Fibroblast of lung (primary cell): ENCODE results near the gene MFSD12. TPM values are rescaled to one million over a fixed set of nuclear protein-coding genes. Genes with fewer than 3 reads are reported as not detected.

ENCODE experiments used
- DNase-seq, 2 donors: peaks; one replicate each; pipeline versions ENCODE4 v3.0.0 to v3.0.0-alpha.2; 2010; ENCODE audit warnings: low read depth in 2 of 2
- H2AFZ ChIP-seq: 2 replicates; pipeline ENCODE4 v1.5.1; 2012; ENCODE audit warnings: low read length, control low read depth, inconsistent platforms
- H3K27ac ChIP-seq: 2 replicates; pipeline ENCODE4 v1.5.1; 2011; ENCODE audit warnings: low read length, control low read depth; ENCODE audit not compliant: insufficient read depth
- H3K27me3 ChIP-seq: 2 replicates; pipeline ENCODE4 v1.5.1; 2011; ENCODE audit warnings: mild to moderate bottlenecking, low read length; ENCODE audit not compliant: control insufficient read depth, insufficient read depth
- H3K36me3 ChIP-seq: 2 replicates; pipeline ENCODE4 v1.5.1; 2011; ENCODE audit warnings: low read length; ENCODE audit not compliant: control insufficient read depth, insufficient read depth
- H3K4me1 ChIP-seq: 2 replicates; pipeline ENCODE4 v1.5.1; 2011; ENCODE audit warnings: low read length; ENCODE audit not compliant: control insufficient read depth, insufficient read depth; ENCODE audit errors: extremely low read depth
- H3K4me2 ChIP-seq: 2 replicates; pipeline ENCODE4 v1.5.1; 2011; ENCODE audit warnings: low read length, control low read depth; ENCODE audit not compliant: insufficient read depth; ENCODE audit errors: extremely low read depth
- H3K4me3 ChIP-seq, 4 experiments: fragments of 200-600 bp in 1 of 4; sonication (generic) in 1 of 4; replicated peaks in 1 of 4; 2 replicates each; pipeline ENCODE4 v1.5.1; 2011 to 2016; ENCODE audit warnings: low read length in 4 of 4, low read depth in 3 of 4, mild to moderate bottlenecking in 3 of 4, control low read depth in 2 of 4, inconsistent platforms in 1 of 4, mixed read lengths in 1 of 4; ENCODE audit not compliant: insufficient read depth in 1 of 4; ENCODE audit errors: control extremely low read depth in 1 of 4
- H3K79me2 ChIP-seq: 2 replicates; pipeline ENCODE4 v1.5.1; 2012; ENCODE audit warnings: mild to moderate bottlenecking, low read length, inconsistent platforms; ENCODE audit not compliant: control insufficient read depth, insufficient read depth
- H3K9ac ChIP-seq: 2 replicates; pipeline ENCODE4 v1.5.1; 2011; ENCODE audit warnings: mild to moderate bottlenecking, low read length, control low read depth; ENCODE audit not compliant: insufficient read depth
- H3K9me3 ChIP-seq: 2 replicates; pipeline ENCODE4 v1.5.1; 2012; ENCODE audit warnings: low read depth, low read length; ENCODE audit not compliant: control insufficient read depth, insufficient read depth
- H4K20me1 ChIP-seq: 2 replicates; pipeline ENCODE4 v1.5.1; 2011; ENCODE audit warnings: low read length; ENCODE audit not compliant: control insufficient read depth, insufficient read depth; ENCODE audit errors: extremely low read depth
- CTCF ChIP-seq, 2 donors: IDR thresholded peaks in 1 of 2; conservative IDR thresholded peaks in 1 of 2; 1 replicate in 1 of 2; 2 replicates in 1 of 2; pipeline ENCODE4 v1.5.1; 2011 to 2012; ENCODE audit warnings: low read length in 2 of 2, control low read depth in 1 of 2, inconsistent platforms in 1 of 2, low read depth in 1 of 2, mild to moderate bottlenecking in 1 of 2
- EZH2 ChIP-seq: IDR thresholded peaks from 2 replicates; pipeline ENCODE4 v1.5.1; 2012; ENCODE audit warnings: low read length, control low read depth, mild to moderate bottlenecking; ENCODE audit errors: missing control alignments
- polyA plus RNA-seq, 2 donors: library from polyadenylated mRNA; depleted of rRNA in 1 of 2; stranded (reverse) in 1 of 2; unstranded in 1 of 2; fragments of >200 nt; gene quantifications; 2 replicates each; pipeline ENCODE4 v1.2.1, GENCODE V29; 2011 to 2012; ENCODE audit warnings: missing spikeins in 1 of 2
- total RNA-seq: library from RNA; depleted of rRNA; stranded (reverse); fragments of >200 nt; gene quantifications from 2 replicates; pipeline ENCODE4 v1.2.1, GENCODE V29; 2014

MFSD12 gene
- total and polyA plus RNA-seq, 2 donors (not counting 1 experiment from before 2014, with no cell fraction given): 20.6 to 79.9 TPM

GRCh38 chr19:3499738-3500428 lies 57.5 kb downstream of the MFSD12 start:
- H3K4me2 ChIP-seq: peak overlapping the region; percentile 100
- H3K36me3 ChIP-seq: peaks cover 9% of the 10 kb centered on the region
- no peak for DNase-seq
- H3K9ac ChIP-seq: peak overlapping the region; percentile 99
- peak overlapping the region; percentile 99 for H2AFZ ChIP-seq
- H3K9me3 ChIP-seq: no peaks in the 10 kb centered on the region
- H3K4me1 ChIP-seq: peaks cover 8% of the 10 kb centered on the region
- H3K79me2 ChIP-seq: peaks cover 19% of the 10 kb centered on the region
- peak overlapping the region; percentile 78 to 99 (median 89) for H3K4me3 ChIP-seq
- no peak for TF ChIP-seq EZH2
- TF ChIP-seq CTCF (conservative IDR thresholded peaks at IDR 0.05 in 1 of 2, IDR thresholded peaks at IDR 0.05 in 1 of 2; ENCODE audit: low read depth in 1 of 2, low read length in 2 of 2): no peak
- no peaks in the 10 kb centered on the region for H3K27me3 ChIP-seq
- H4K20me1 ChIP-seq: no peaks in the 10 kb centered on the region
- H3K27ac ChIP-seq: peak overlapping the region; percentile 100

DNA sequence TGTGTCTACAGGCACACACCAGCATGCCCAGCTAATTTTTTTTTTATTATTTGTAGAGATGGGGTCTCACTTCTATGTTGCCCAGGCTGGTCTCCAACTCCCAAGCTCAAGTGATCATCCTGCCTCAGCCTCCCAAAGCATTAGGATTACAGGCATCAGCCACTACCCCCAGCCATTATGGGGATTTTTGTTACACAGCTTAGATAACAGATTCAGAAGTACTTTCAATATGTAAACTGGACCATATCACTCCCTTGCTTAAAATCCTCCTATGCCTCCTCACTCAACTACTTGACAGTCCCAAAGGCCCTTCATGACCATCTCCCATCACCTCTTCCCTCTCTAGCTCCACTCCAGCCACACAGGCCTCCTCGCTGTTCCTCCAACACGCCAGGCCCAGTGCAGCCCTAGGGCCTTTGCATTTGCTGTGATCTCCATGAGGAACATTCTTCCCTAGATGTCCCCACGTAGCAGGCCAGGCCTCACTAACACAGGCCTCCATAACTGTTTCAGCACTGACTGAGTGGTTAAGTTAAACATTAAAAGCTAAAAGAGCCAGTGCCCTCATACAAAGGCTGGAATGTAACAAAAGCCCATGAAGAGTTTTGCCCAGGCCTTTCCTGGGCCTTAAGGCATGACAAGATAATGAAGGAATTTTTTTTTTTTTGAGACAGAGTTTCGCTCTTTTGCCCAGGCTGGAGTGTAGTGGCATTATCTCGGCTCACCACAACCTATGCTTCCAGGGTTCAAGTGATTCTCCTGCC lies 59.4 kb downstream of the MFSD12 start:
- DNase-seq: no peak
- no peak overlapping the region for H3K4me2 ChIP-seq
- H2AFZ ChIP-seq: no peak overlapping the region
- H3K4me3 ChIP-seq: no peak overlapping the region
- no peak overlapping the region for H3K9ac ChIP-seq
- peaks cover 13% of the 10 kb centered on the region for H3K36me3 ChIP-seq
- TF ChIP-seq EZH2 (no peak), CTCF (conservative IDR thresholded peaks at IDR 0.05 in 1 of 2, IDR thresholded peaks at IDR 0.05 in 1 of 2; ENCODE audit: low read depth in 1 of 2, low read length in 2 of 2) (no peak)
- H4K20me1 ChIP-seq: no peaks in the 10 kb centered on the region
- H3K27me3 ChIP-seq: no peaks in the 10 kb centered on the region
- peaks cover 19% of the 10 kb centered on the region for H3K79me2 ChIP-seq
- H3K4me1 ChIP-seq: peaks cover 8% of the 10 kb centered on the region
- no peaks in the 10 kb centered on the region for H3K9me3 ChIP-seq
- H3K27ac ChIP-seq: no peak overlapping the region

- peaks cover 19% of the 10 kb centered on the region for H3K36me3 ChIP-seq
- H3K4me1 ChIP-seq: peaks cover 8% of the 10 kb centered on the region
- no peaks in the 10 kb centered on the region for H3K27me3 ChIP-seq
- H3K27ac ChIP-seq: no peak overlapping the region
- no peak overlapping the region for H2AFZ ChIP-seq
- TF ChIP-seq EZH2: no peak
- TF ChIP-seq CTCF (conservative IDR thresholded peaks at IDR 0.05 in 1 of 2, IDR thresholded peaks at IDR 0.05 in 1 of 2; ENCODE audit: low read depth in 1 of 2, low read length in 2 of 2): no peak
- H3K79me2 ChIP-seq: peaks cover 19% of the 10 kb centered on the region
- no peaks in the 10 kb centered on the region for H4K20me1 ChIP-seq
- DNase-seq: no peak
- no peaks in the 10 kb centered on the region for H3K9me3 ChIP-seq
- no peak overlapping the region for H3K4me3 ChIP-seq
- H3K4me2 ChIP-seq: no peak overlapping the region
- no peak overlapping the region for H3K9ac ChIP-seq
Measured at GRCh38 chr19:3496392-3497273, 60.8 kb downstream of the MFSD12 start.
